GM12878 (cell line): ENCODE results near the gene SORL1. TPM values are rescaled to one million over a fixed set of nuclear protein-coding genes. Genes with fewer than 3 reads are reported as not detected.

Source experiments
- ATAC-seq: fragments of 200-7000 bp; cut with Tn5 transposase; 3 replicates; pipeline ENCODE4 v1.9.1; 2020; ENCODE audit warnings: mild to moderate bottlenecking, moderate library complexity
- BruUV-seq: library from RNA; stranded (reverse); fragments of 400-500 nt; replicated peaks from 2 replicates; lab custom pipeline; 2021; lab: Mats Ljungman, UMichigan
- CTCF ChIA-PET: fragments of 300-600 bp; sonication (Branson Sonifier 250); formaldehyde crosslinking; extraction: SDS; loops from one replicate; lab custom pipeline; 2021; ENCODE audit warnings: inconsistent platforms; lab: Yijun Ruan, JAX
- POLR2A ChIA-PET: fragments of 350-600 bp; formaldehyde crosslinking; extraction: SDS; loops from one replicate; lab custom pipeline; 2021; ENCODE audit warnings: inconsistent platforms; lab: Charles Lee
- RAD21 ChIA-PET: fragments of 300-600 bp; sonication (Branson Sonifier 250); formaldehyde crosslinking; loops from one replicate; lab custom pipeline; 2023; ENCODE audit warnings: antibody characterized with exemption; ENCODE audit not compliant: unreplicated experiment; lab: Charles Lee
- SMC1A ChIA-PET: fragments of 300-600 bp; sonication (Branson Sonifier 250); formaldehyde crosslinking; loops from one replicate; lab custom pipeline; 2023; ENCODE audit not compliant: unreplicated experiment, uncharacterized antibody; lab: Charles Lee
- DNase-seq: peaks from one replicate; pipeline ENCODE4 v3.0.0-alpha.2; 2011; ENCODE audit warnings: low read depth, low spot score
- FAIRE-seq: peaks from 3 replicates; lab custom pipeline; 2011; peaks lifted over from hg19 to GRCh38; lab: Jason Lieb, UNC
- H2AFZ ChIP-seq: 2 replicates; pipeline ENCODE4 v1.6.0; 2011; ENCODE audit warnings: low read depth, low read length, control low read depth; ENCODE audit not compliant: control insufficient read depth
- H3K27ac ChIP-seq: 2 replicates; pipeline ENCODE4 v1.5.1; 2011; ENCODE audit warnings: control low read depth; ENCODE audit not compliant: control insufficient read depth, insufficient read depth
- H3K27me3 ChIP-seq, 2 experiments: replicated peaks in 1 of 2; 2 replicates each; pipeline versions ENCODE4 v1.6.0 to v1.6.1; 2011; ENCODE audit warnings: low read length in 1 of 2; ENCODE audit not compliant: control insufficient read depth in 2 of 2, insufficient read depth in 2 of 2
- H3K36me3 ChIP-seq, 2 experiments: 2 replicates each; pipeline ENCODE4 v1.5.1; 2011; ENCODE audit warnings: low read length in 1 of 2; ENCODE audit not compliant: control insufficient read depth in 2 of 2, insufficient read depth in 2 of 2
- H3K4me1 ChIP-seq: 2 replicates; pipeline ENCODE4 v1.6.1; 2011; ENCODE audit warnings: mild to moderate bottlenecking, low read length, moderate library complexity, mixed read lengths; ENCODE audit not compliant: control insufficient read depth, insufficient read depth
- H3K4me2 ChIP-seq: 2 replicates; pipeline ENCODE4 v1.6.0; 2011; ENCODE audit warnings: control low read depth; ENCODE audit not compliant: control insufficient read depth, insufficient read depth
- H3K4me3 ChIP-seq: fragments of 200-600 bp; sonication (generic); 2 replicates; pipeline ENCODE4 v1.5.1; 2016
- H3K79me2 ChIP-seq: 2 replicates; pipeline ENCODE4 v1.6.0; 2011; ENCODE audit warnings: low read length; ENCODE audit not compliant: control insufficient read depth, insufficient read depth
- H3K9ac ChIP-seq: 2 replicates; pipeline ENCODE4 v1.8.0; 2011; ENCODE audit warnings: low read length, control low read depth, mixed read lengths; ENCODE audit not compliant: control insufficient read depth, insufficient read depth
- H3K9me3 ChIP-seq: replicated peaks from 3 replicates; pipeline ENCODE4 v1.5.1; 2011; ENCODE audit warnings: mild to moderate bottlenecking, low read length; ENCODE audit not compliant: control insufficient read depth, insufficient read depth
- H4K20me1 ChIP-seq: 2 replicates; pipeline ENCODE4 v1.6.0; 2011; ENCODE audit not compliant: control insufficient read depth, insufficient read depth
- BACH1 ChIP-seq: fragments of 450-650 bp; IDR thresholded peaks from 2 replicates; pipeline ENCODE4 v1.6.1; 2017; ENCODE audit warnings: mild to moderate bottlenecking, borderline replicate concordance
- BMI1 ChIP-seq: fragments of 450-650 bp; IDR thresholded peaks from 2 replicates; pipeline ENCODE4 v1.6.1; 2016; ENCODE audit warnings: mild to moderate bottlenecking, moderate library complexity, borderline replicate concordance
- CREM ChIP-seq: IDR thresholded peaks from 2 replicates; pipeline ENCODE4 v1.6.1; 2014; ENCODE audit warnings: antibody characterized with exemption, low read depth
- EP300 ChIP-seq, 2 experiments: fragments of 150-350 bp in 1 of 2; IDR thresholded peaks; 2 replicates each; pipeline ENCODE4 v1.6.1; 2011 to 2012; ENCODE audit warnings: low read depth in 2 of 2, low read length in 2 of 2, borderline replicate concordance in 1 of 2, improper control_type of control experiment in 1 of 2, inconsistent platforms in 1 of 2; ENCODE audit not compliant: control insufficient read depth in 1 of 2
- EZH2 ChIP-seq: IDR thresholded peaks from 2 replicates; pipeline ENCODE4 v1.6.1; 2012; ENCODE audit warnings: low read depth, mild to moderate bottlenecking, control low read depth, inconsistent platforms, low read length, borderline replicate concordance; ENCODE audit not compliant: control insufficient read depth
- NBN ChIP-seq: fragments of 450-650 bp; IDR thresholded peaks from 2 replicates; pipeline ENCODE4 v1.6.1; 2016
- PML ChIP-seq: IDR thresholded peaks from 2 replicates; pipeline ENCODE4 v1.6.1; 2012; ENCODE audit warnings: low read length, inconsistent platforms
- RAD21 ChIP-seq: IDR thresholded peaks from 2 replicates; pipeline ENCODE4 v1.6.1; 2011; ENCODE audit warnings: mild to moderate bottlenecking, low read depth, low read length, moderate library complexity; ENCODE audit not compliant: insufficient read depth
- RBBP5 ChIP-seq: fragments of 200-600 bp; sonication (generic); conservative IDR thresholded peaks from 2 replicates; pipeline ENCODE4 v1.6.1; 2016
- RUNX3 ChIP-seq: IDR thresholded peaks from 2 replicates; pipeline ENCODE4 v1.6.1; 2012; ENCODE audit warnings: low read length, inconsistent platforms
- SPI1 ChIP-seq: IDR thresholded peaks from 2 replicates; pipeline ENCODE4 v1.6.1; 2011; ENCODE audit warnings: low read depth, mild to moderate bottlenecking, low read length, moderate library complexity, borderline replicate concordance; ENCODE audit not compliant: insufficient read depth
- TARDBP ChIP-seq: IDR thresholded peaks from 2 replicates; pipeline ENCODE4 v1.6.1; 2016; ENCODE audit warnings: borderline replicate concordance
- YBX1 ChIP-seq: fragments of 450-650 bp; IDR thresholded peaks from 2 replicates; pipeline ENCODE4 v1.6.1; 2016; ENCODE audit warnings: antibody characterized with exemption
- ZNF592 ChIP-seq: fragments of 450-650 bp; IDR thresholded peaks from 2 replicates; pipeline ENCODE4 v1.6.1; 2017; ENCODE audit warnings: mild to moderate bottlenecking, moderate library complexity
- WGBS: methylation state at CpG from one replicate; pipeline ENCODE4 v1.1.6; 2016; ENCODE audit warnings: low lambda C conversion rate; ENCODE audit not compliant: insufficient replicate concordance, insufficient coverage; ENCODE audit errors: missing lambda C conversion rate; 5-methylcytosine and 5-hydroxymethylcytosine counted together
- in situ Hi-C: fragments of 300-500 bp; cut with MboI; formaldehyde crosslinking; loops from 9 replicates; pipeline ENCODE4 v1.14.3; 2018; ENCODE audit warnings: mixed read lengths
- intact Hi-C: fragments of 100-400 bp; cut with micrococcal nuclease; formaldehyde crosslinking; loops from one replicate; pipeline ENCODE4 v1.14.2; 2022; ENCODE audit not compliant: unreplicated experiment
- polyA plus RNA-seq, 11 experiments: library from polyadenylated mRNA; depleted of rRNA in 4 of 11; unstranded in 6 of 11; stranded (reverse) in 5 of 11; fragments of >200 nt; fragmentation: Nextera tagmentation in 4 of 11; fragmentation: Illumina TruSeq in 1 of 11; extraction: Ambion mirVana in 4 of 11; extraction: Trizol in 1 of 11; gene quantifications; 1 replicate in 1 of 11; 2 replicates in 10 of 11; pipeline versions ENCODE4 v1.2.1 to v1.2.3, GENCODE V29; 2011 to 2016; ENCODE audit warnings: inconsistent platforms in 2 of 11, missing spikeins in 2 of 11, low read depth in 1 of 11
- total RNA-seq, 4 experiments: library from RNA; depleted of rRNA in 3 of 4; stranded (reverse); fragments of >200 nt in 3 of 4; fragmentation: Illumina TruSeq in 1 of 4; extraction: Trizol in 1 of 4; gene quantifications; 2 replicates each; pipeline versions ENCODE4 v1.2.1 to v1.2.3, GENCODE V29; 2013 to 2021

Gene SORL1
- total and polyA plus RNA-seq, 10 of the 15 experiments (the other 5 are each of a cell fraction or from before 2014, with no cell fraction given) = 20.2 to 107 (median 59.9) TPM

GRCh38 chr11:121536126-121536525 lies 84.0 kb downstream of the SORL1 start:
- intact Hi-C loops = loop anchor here (5.0 kb wide), 1 partner anchor 74 kb away; no protein-coding TSS in a partner anchor
- ChIA-PET SMC1A (interaction anchor here (1.2 kb wide), 1 partner anchor 300 kb away, joined by 3 read pairs; no protein-coding TSS in a partner anchor), POLR2A (interaction anchor here (1.4 kb wide), 1 partner anchor 41 kb away, joined by 4 read pairs; no protein-coding TSS in a partner anchor), CTCF (no interaction called here), RAD21 (interaction anchor here (1.0 kb wide), 1 partner anchor 69 kb away, joined by 3 read pairs; no protein-coding TSS in a partner anchor)
- Histone ChIP-seq H3K4me1 (peaks cover 58% of the 10 kb centered on the region), H3K9me3 (no peaks in the 10 kb centered on the region; the same call in 2 of the 3 replicates), H4K20me1 (no peaks in the 10 kb centered on the region), H3K27me3 (no peaks in the 10 kb centered on the region), H3K79me2 (peaks cover 11% of the 10 kb centered on the region), H2AFZ (no peak overlapping the region), H3K4me2 (no peak overlapping the region), H3K9ac (no peak overlapping the region), H3K27ac (no peak overlapping the region), H3K4me3 (no peak overlapping the region), H3K36me3 (peaks cover 16 to 30% of the 10 kb centered on the region in 2 experiments)
- ATAC-seq (no peak), DNase-seq (no peak), FAIRE-seq (no peak)
- 92% methylated on average over 6 of the region's 6 CpGs for WGBS
- TF ChIP-seq TARDBP (no peak), PML (no peak), RAD21 (peak; percentile 8; the same call in 1 of the 2 replicates), RUNX3 (peak; percentile 37), YBX1 (no peak)
- in situ Hi-C loops = no loop called here
- no TSS peak for BruUV-seq

GRCh38 chr11:121538054-121538453 lies 85.9 kb downstream of the SORL1 start:
- no peak overlapping the region; the same call in 1 of the 2 replicates for H3K9ac ChIP-seq
- ATAC-seq (peak; percentile 87), DNase-seq (peak; percentile 59), FAIRE-seq (peak; percentile 47)
- WGBS = 0% methylated on average over 1 of the region's 1 CpG
- no peak overlapping the region for H2AFZ ChIP-seq
- intact Hi-C loops (loop anchor here (5.0 kb wide), 1 partner anchor 76 kb away; no protein-coding TSS in a partner anchor), in situ Hi-C loops (no loop called here)
- CTCF ChIA-PET = interaction anchor here (1.6 kb wide), 1 partner anchor 54 kb away, joined by 4 read pairs; no protein-coding TSS in a partner anchor
- peaks cover 56% of the 10 kb centered on the region for H3K4me1 ChIP-seq
- H3K4me2 ChIP-seq = peak overlapping the region; percentile 77
- RAD21 ChIA-PET = interaction anchor here (0.8 to 1.3 kb wide), 4 partner anchors 33 to 219 kb away, joined by 3 to 5 read pairs (median 3); no protein-coding TSS in a partner anchor
- no peaks in the 10 kb centered on the region for H4K20me1 ChIP-seq
- POLR2A ChIA-PET = no interaction called here
- no peaks in the 10 kb centered on the region for H3K27me3 ChIP-seq
- peaks cover 13 to 25% of the 10 kb centered on the region in 2 experiments for H3K36me3 ChIP-seq
- H3K9me3 ChIP-seq = no peaks in the 10 kb centered on the region; the same call in 2 of the 3 replicates
- H3K79me2 ChIP-seq = peaks cover 11% of the 10 kb centered on the region
- BruUV-seq = no TSS peak
- H3K27ac ChIP-seq = peak overlapping the region; percentile 74
- SMC1A ChIA-PET = interaction anchor here (2.1 kb wide), 1 partner anchor 29 kb away, joined by 5 read pairs; no protein-coding TSS in a partner anchor
- peak overlapping the region; percentile 23; the same call in 1 of the 2 replicates for H3K4me3 ChIP-seq
- no peak; the same call in 1 of the 2 replicates for TF ChIP-seq CREM
- no peak for TF ChIP-seq ZNF592
- TF ChIP-seq EZH2 = no peak
- TF ChIP-seq SPI1 = no peak
- no peak for TF ChIP-seq BMI1
- TF ChIP-seq NBN = no peak
- TF ChIP-seq EP300 (IDR thresholded peaks at IDR 0.05; ENCODE audit: borderline replicate concordance in 1 of 2, control insufficient read depth in 1 of 2, low read depth in 2 of 2, low read length in 2 of 2) = peak in 1 of 2 experiments; percentile 32; a peak in 1 of 4 replicates
- no peak for TF ChIP-seq RBBP5
- no peak for TF ChIP-seq BACH1
